Nephron (organoid): ENCODE measurements around the gene AP1G2.
A peak's percentile ranks its signal among the peaks of the same experiment; 100 is the strongest.

Experiments
- H3K27ac Mint-ChIP-seq, 3 experiments: 2 replicates each; pipeline ENCODE4 v1.8.0; 2020; ENCODE audit warnings: mixed read lengths in 3 of 3, mild to moderate bottlenecking in 2 of 3, moderate library complexity in 1 of 3
- H3K27me3 Mint-ChIP-seq: 2 replicates; pipeline ENCODE4 v1.8.0; 2021; ENCODE audit warnings: low read depth, mild to moderate bottlenecking, moderate library complexity, mixed read lengths
- H3K36me3 Mint-ChIP-seq: 2 replicates; pipeline ENCODE4 v1.8.0; 2020; ENCODE audit warnings: low read depth, mixed read lengths
- H3K4me1 Mint-ChIP-seq: 2 replicates; pipeline ENCODE4 v1.8.0; 2020; ENCODE audit warnings: mixed read lengths
- H3K4me3 Mint-ChIP-seq, 3 experiments: 2 replicates each; pipeline ENCODE4 v1.8.0; 2020; ENCODE audit warnings: mild to moderate bottlenecking in 3 of 3, mixed read lengths in 3 of 3, moderate library complexity in 2 of 3
- H3K9me3 Mint-ChIP-seq: 2 replicates; pipeline ENCODE4 v1.8.0; 2020; ENCODE audit warnings: mixed read lengths
- TF ChIP-seq, protein P1 (sequence below), 3 experiments: fragments of 200-600 bp; sonication (generic); IDR thresholded peaks; one replicate each; pipeline ENCODE4 v1.5.0; 2021; ENCODE audit warnings: antibody characterized with exemption in 3 of 3; ENCODE audit not compliant: unreplicated experiment in 3 of 3

The AP1G2 gene

DNA sequence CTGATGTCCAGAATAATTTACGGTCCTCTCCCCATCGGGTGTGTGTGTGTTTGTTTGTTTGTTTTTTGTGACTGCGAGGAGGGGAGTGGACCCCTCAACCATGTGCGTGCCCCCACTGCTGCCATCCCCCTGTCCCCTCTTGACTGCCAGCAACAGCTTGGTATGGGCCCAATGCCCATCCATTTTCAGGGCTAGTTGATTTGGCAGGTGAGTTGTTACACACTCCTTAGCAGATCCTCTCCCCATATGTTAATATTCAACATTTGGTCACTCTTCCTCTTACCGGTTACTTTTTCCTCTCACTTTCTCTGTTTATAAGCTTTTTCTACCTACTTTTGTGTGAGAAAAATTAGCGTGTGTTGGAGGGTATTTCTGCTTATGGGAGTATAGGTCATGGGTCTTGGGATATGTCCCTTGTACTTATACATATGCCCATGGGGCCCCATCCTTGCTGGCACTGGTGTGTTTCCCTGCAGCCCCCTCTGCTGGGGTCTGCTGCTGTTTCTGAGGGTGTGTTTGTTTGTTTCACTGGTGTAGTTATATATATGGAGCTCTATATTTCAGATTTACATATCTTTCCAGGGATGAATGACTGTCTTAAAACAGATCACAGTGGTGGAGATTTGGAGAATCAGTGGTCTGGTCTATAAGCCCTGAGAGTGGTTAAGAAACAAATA lies 49.8 kb downstream of the AP1G2 start:
- peaks cover 12% of the 10 kb centered on the region for H3K36me3 Mint-ChIP-seq
- no peaks in the 10 kb centered on the region for H3K9me3 Mint-ChIP-seq
- peak overlapping the region in 1 of 3 experiments; percentile 65 for H3K27ac Mint-ChIP-seq
- H3K27me3 Mint-ChIP-seq, result no peaks in the 10 kb centered on the region
- H3K4me1 Mint-ChIP-seq, result no peaks in the 10 kb centered on the region
- TF ChIP-seq, protein P1, sequence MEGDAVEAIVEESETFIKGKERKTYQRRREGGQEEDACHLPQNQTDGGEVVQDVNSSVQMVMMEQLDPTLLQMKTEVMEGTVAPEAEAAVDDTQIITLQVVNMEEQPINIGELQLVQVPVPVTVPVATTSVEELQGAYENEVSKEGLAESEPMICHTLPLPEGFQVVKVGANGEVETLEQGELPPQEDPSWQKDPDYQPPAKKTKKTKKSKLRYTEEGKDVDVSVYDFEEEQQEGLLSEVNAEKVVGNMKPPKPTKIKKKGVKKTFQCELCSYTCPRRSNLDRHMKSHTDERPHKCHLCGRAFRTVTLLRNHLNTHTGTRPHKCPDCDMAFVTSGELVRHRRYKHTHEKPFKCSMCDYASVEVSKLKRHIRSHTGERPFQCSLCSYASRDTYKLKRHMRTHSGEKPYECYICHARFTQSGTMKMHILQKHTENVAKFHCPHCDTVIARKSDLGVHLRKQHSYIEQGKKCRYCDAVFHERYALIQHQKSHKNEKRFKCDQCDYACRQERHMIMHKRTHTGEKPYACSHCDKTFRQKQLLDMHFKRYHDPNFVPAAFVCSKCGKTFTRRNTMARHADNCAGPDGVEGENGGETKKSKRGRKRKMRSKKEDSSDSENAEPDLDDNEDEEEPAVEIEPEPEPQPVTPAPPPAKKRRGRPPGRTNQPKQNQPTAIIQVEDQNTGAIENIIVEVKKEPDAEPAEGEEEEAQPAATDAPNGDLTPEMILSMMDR (IDR thresholded peaks at IDR 0.05; ENCODE audit: unreplicated experiment in 3 of 3), result no peak
- H3K4me3 Mint-ChIP-seq, result no peak overlapping the region

DNA sequence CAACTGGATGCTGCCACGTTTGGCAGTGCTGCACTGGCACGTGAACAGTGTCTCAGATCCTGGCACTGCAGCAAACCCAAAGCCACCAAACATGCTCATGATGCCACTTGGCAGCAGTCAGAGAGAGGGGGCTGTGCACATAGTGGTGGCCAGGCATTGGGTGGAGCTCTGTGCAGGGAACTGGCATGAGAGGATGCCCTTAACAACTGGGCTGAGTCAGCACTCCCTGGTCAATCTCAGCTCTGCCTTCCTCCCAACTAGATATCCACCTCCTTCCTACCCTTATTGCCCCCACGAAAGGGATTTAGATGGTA lies 53.0 kb downstream of the AP1G2 start:
- Mint-ChIP-seq H3K27me3 (no peaks in the 10 kb centered on the region), H3K36me3 (peaks cover 12% of the 10 kb centered on the region), H3K4me3 (no peak overlapping the region), H3K4me1 (no peaks in the 10 kb centered on the region), H3K27ac (no peak overlapping the region), H3K9me3 (no peaks in the 10 kb centered on the region)
- TF ChIP-seq, protein P1 (IDR thresholded peaks at IDR 0.05; ENCODE audit: unreplicated experiment in 3 of 3), result no peak

DNA sequence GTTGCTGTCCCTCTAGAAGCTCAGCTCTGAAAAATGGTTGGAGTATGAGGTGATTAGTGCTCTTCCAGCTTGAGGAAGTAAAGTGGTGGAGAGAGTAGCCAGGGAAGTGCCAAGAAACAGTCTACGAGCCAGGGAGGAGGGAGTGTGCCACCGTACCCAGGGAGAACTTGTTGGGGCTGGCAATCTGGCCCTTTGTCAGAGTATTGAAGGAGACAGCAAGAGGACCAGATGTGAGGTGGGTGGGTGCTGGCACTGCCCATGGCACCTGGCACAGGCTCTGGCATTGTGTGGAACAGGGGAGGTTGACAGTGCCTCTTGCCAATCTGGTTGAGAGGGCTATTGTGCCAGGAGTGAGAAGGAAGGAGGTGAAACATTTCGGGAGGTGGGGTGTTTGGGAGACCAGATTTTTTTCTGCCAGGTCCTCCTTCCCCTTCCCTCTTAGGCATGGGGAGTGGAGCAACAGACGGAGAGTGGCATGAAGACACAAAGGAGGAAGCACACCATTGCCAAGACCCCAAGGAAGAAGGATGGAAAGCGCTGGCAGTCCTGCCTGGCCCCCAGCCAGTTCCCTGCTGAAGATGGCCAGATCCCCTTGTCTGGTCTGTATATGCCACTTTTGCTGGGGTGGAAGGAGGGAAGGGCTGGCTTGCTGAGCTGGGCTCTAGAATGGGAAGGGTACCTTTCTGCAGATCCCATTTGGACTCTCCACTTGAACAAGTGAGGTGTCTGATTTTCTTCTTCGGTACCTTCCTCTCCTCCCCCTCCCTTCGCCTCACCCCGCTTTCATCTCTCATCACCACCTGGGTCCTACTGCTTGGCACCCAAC lies 53.6 kb downstream of the AP1G2 start:
- TF ChIP-seq, protein P1 (IDR thresholded peaks at IDR 0.05; ENCODE audit: unreplicated experiment in 3 of 3), result no peak
- no peak overlapping the region for H3K27ac Mint-ChIP-seq
- H3K4me1 Mint-ChIP-seq, result no peaks in the 10 kb centered on the region
- peaks cover 12% of the 10 kb centered on the region for H3K36me3 Mint-ChIP-seq
- H3K9me3 Mint-ChIP-seq, result no peaks in the 10 kb centered on the region
- H3K27me3 Mint-ChIP-seq, result no peaks in the 10 kb centered on the region
- no peak overlapping the region for H3K4me3 Mint-ChIP-seq

GRCh38 chr14:23513005-23513817 lies 54.4 kb downstream of the AP1G2 start:
- TF ChIP-seq, protein P1 (IDR thresholded peaks at IDR 0.05; ENCODE audit: unreplicated experiment in 3 of 3), result no peak
- no peak overlapping the region for H3K4me3 Mint-ChIP-seq
- no peaks in the 10 kb centered on the region for H3K27me3 Mint-ChIP-seq
- H3K9me3 Mint-ChIP-seq, result no peaks in the 10 kb centered on the region
- no peak overlapping the region for H3K27ac Mint-ChIP-seq
- no peaks in the 10 kb centered on the region for H3K4me1 Mint-ChIP-seq
- peaks cover 12% of the 10 kb centered on the region for H3K36me3 Mint-ChIP-seq

DNA sequence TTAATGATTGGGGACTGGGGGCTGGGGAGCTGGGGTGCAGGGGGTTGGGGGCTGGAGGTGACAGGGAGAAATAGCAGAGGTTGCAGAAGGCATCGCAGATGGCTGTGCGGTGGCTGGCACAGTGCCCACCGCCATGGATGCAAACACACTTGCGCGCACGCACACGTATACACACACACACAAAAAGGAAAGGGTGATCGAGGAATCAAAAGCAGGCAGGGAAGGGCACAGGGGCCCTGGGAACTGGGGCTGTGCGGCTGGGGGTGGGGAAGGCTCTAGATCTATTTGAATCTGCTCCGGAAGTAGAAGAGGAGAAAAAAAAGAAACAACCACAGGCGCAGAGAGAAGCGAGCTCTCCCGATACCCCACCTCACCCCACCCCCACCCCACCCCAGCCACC lies 55.4 kb downstream of the AP1G2 start:
- Mint-ChIP-seq H3K27ac (no peak overlapping the region), H3K4me1 (no peaks in the 10 kb centered on the region), H3K4me3 (peak overlapping the region in 1 of 3 experiments; percentile 55), H3K27me3 (no peaks in the 10 kb centered on the region), H3K9me3 (no peaks in the 10 kb centered on the region), H3K36me3 (peaks cover 12% of the 10 kb centered on the region)
- TF ChIP-seq, protein P1 (IDR thresholded peaks at IDR 0.05; ENCODE audit: unreplicated experiment in 3 of 3), result no peak
